DMS 273 (cell line): ENCODE measurements around the gene SNRPD1.
"Not testable (repeated sequence)": the region's sequence is repeated elsewhere in the genome, so short reads cannot be mapped to it uniquely, and the experiment has no call there.

Experiments used
- DNase-seq: peaks from one replicate; lab custom pipeline; 2025; ENCODE audit not compliant: unreplicated experiment; lab: John Stamatoyannopoulos, UW

The SNRPD1 gene

GRCh38 chr18:21612125-21613039, at the start of gene SNRPD1:
SNRPD1 (plus strand) TSS chr18:21612314; CDS start chr18:21612430, 116 bp downstream.
- peak; percentile 97 for DNase-seq

GRCh38 chr18:21571772-21572171, 40.3 kb upstream of the SNRPD1 start:
- DNase-seq: no peak

GRCh38 chr18:21575656-21576055, 36.5 kb upstream of the SNRPD1 start:
- no peak for DNase-seq

GRCh38 chr18:21584391-21584790, 27.7 kb upstream of the SNRPD1 start:
- no peak for DNase-seq

GRCh38 chr18:21592361-21592760, 19.8 kb upstream of the SNRPD1 start:
- DNase-seq: not testable (repeated sequence)

GRCh38 chr18:21593540-21594257, 18.4 kb upstream of the SNRPD1 start:
- DNase-seq: no peak

- DNase-seq: no peak
These were observed 14.5 kb upstream of the SNRPD1 start for GRCh38 chr18:21597620-21598019.

- DNase-seq: no peak
These were observed 13.2 kb upstream of the SNRPD1 start for GRCh38 chr18:21598726-21599584.

GRCh38 chr18:21599585-21600525, 12.3 kb upstream of the SNRPD1 start:
- DNase-seq: peak; percentile 87

- peak; percentile 99 for DNase-seq
These were observed 11.3 kb upstream of the SNRPD1 start, which contains the start of gene ESCO1 for GRCh38 chr18:21600526-21601410. ESCO1 (minus strand) TSS chr18:21600704; CDS start chr18:21574843, 25,861 bp downstream.

GRCh38 chr18:21602299-21602587, 9.9 kb upstream of the SNRPD1 start:
- DNase-seq: no peak

- no peak for DNase-seq
These were observed 7.4 kb upstream of the SNRPD1 start for GRCh38 chr18:21604671-21605070.

GRCh38 chr18:21605213-21605612, 6.9 kb upstream of the SNRPD1 start:
- no peak for DNase-seq

- not testable (repeated sequence) for DNase-seq
These were observed 551 bp upstream of the SNRPD1 start for GRCh38 chr18:21611401-21612124.

- DNase-seq: not testable (repeated sequence)
These were observed 9.5 kb downstream of the SNRPD1 start for GRCh38 chr18:21621640-21622039.

- no peak for DNase-seq
These were observed 17.1 kb downstream of the SNRPD1 start for GRCh38 chr18:21629089-21629832.

GRCh38 chr18:21632393-21632792, 20.3 kb downstream of the SNRPD1 start:
- DNase-seq: no peak
